Measurements from ENCODE around the gene ANKRD39.

Gene ANKRD39

GRCh38 chr2:96825057-96825456, 32.8 kb downstream of the ANKRD39 start:
- Histone ChIP-seq H3K9me3 (no peaks in the 10 kb centered on the region), H3K36me3 (peaks cover 3% of the 10 kb centered on the region; the same call in 1 of the 2 replicates), H3K4me1 (no peaks in the 10 kb centered on the region), H3K4me3 (ENCODE audit: low read depth, low read length) (no peak overlapping the region), H3K27me3 (no peaks in the 10 kb centered on the region)
- no peak for TF ChIP-seq CTCF (IDR thresholded peaks at IDR 0.05; ENCODE audit: low read depth, low read length)
- no peak for DNase-seq

- TF ChIP-seq CTCF (IDR thresholded peaks at IDR 0.05; ENCODE audit: low read depth, low read length) = no peak
- H3K27me3 ChIP-seq = no peaks in the 10 kb centered on the region
- H3K4me1 ChIP-seq = no peaks in the 10 kb centered on the region
- DNase-seq = no peak
- peaks cover 3% of the 10 kb centered on the region; the same call in 1 of the 2 replicates for H3K36me3 ChIP-seq
- no peaks in the 10 kb centered on the region for H3K9me3 ChIP-seq
- H3K4me3 ChIP-seq (ENCODE audit: low read depth, low read length) = no peak overlapping the region
Observed at GRCh38 chr2:96824079-96824870, 33.5 kb downstream of the ANKRD39 start.

- H3K4me3 ChIP-seq (ENCODE audit: low read depth, low read length) = no peak overlapping the region
- H3K9me3 ChIP-seq = no peaks in the 10 kb centered on the region
- H3K36me3 ChIP-seq = peaks cover under 1% of the 10 kb centered on the region; the same call in 1 of the 2 replicates
- H3K4me1 ChIP-seq = no peaks in the 10 kb centered on the region
- no peak for TF ChIP-seq CTCF (IDR thresholded peaks at IDR 0.05; ENCODE audit: low read depth, low read length)
- H3K27me3 ChIP-seq = no peaks in the 10 kb centered on the region
- no peak for DNase-seq
Observed at GRCh38 chr2:96823198-96823597, 34.6 kb downstream of the ANKRD39 start.

GRCh38 chr2:96822786-96823185, 35.0 kb downstream of the ANKRD39 start:
- DNase-seq = no peak
- TF ChIP-seq CTCF (IDR thresholded peaks at IDR 0.05; ENCODE audit: low read depth, low read length) = no peak
- H3K36me3 ChIP-seq = no peaks in the 10 kb centered on the region
- H3K4me3 ChIP-seq (ENCODE audit: low read depth, low read length) = no peak overlapping the region
- no peaks in the 10 kb centered on the region for H3K27me3 ChIP-seq
- H3K4me1 ChIP-seq = no peaks in the 10 kb centered on the region
- H3K9me3 ChIP-seq = no peaks in the 10 kb centered on the region

GRCh38 chr2:96821113-96821675, 36.6 kb downstream of the ANKRD39 start:
- no peaks in the 10 kb centered on the region for H3K4me1 ChIP-seq
- H3K27me3 ChIP-seq = no peaks in the 10 kb centered on the region
- no peaks in the 10 kb centered on the region for H3K36me3 ChIP-seq
- H3K9me3 ChIP-seq = no peaks in the 10 kb centered on the region
- no peak overlapping the region for H3K4me3 ChIP-seq (ENCODE audit: low read depth, low read length)
- no peak for TF ChIP-seq CTCF (IDR thresholded peaks at IDR 0.05; ENCODE audit: low read depth, low read length)
- no peak for DNase-seq

GRCh38 chr2:96819876-96820511, 37.8 kb downstream of the ANKRD39 start:
- no peak for DNase-seq
- Histone ChIP-seq H3K4me1 (no peaks in the 10 kb centered on the region), H3K4me3 (ENCODE audit: low read depth, low read length) (no peak overlapping the region), H3K27me3 (no peaks in the 10 kb centered on the region), H3K36me3 (no peaks in the 10 kb centered on the region), H3K9me3 (no peaks in the 10 kb centered on the region)
- TF ChIP-seq CTCF (IDR thresholded peaks at IDR 0.05; ENCODE audit: low read depth, low read length) = no peak
